GM21528 (cell line): ENCODE measurements around the gene PAX7.
"Not testable (repeated sequence)": the region's sequence is repeated elsewhere in the genome, so short reads cannot be mapped to it uniquely, and the experiment has no call there.

Source experiments
- ATAC-seq: cut with Tn5 transposase; IDR thresholded peaks from one replicate; pipeline ENCODE4 v1.9.1; 2021; ENCODE audit warnings: mild to moderate bottlenecking, moderate library complexity; ENCODE audit not compliant: unreplicated experiment, low FRiP score

PAX7 gene

DNA sequence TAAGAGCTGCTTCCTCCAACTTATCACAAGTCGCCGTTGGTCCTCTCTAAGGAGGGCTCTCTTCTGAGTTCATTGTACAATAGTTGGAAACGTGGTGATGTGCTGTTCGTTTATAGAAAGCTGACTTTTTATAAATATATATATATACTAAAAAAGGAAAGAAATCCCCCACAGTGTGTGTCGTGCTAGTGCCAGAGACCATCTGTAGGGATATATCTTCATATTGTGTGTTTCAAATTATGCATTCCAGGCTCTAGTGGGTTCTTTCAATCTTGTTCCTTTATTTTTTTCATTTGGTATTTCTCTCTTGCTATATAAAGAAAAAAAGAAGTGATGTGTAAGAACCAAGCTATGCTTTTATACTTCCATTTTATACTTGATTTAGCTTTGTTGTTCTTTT, 117.0 kb downstream of the PAX7 start:
- ATAC-seq: no peak

DNA sequence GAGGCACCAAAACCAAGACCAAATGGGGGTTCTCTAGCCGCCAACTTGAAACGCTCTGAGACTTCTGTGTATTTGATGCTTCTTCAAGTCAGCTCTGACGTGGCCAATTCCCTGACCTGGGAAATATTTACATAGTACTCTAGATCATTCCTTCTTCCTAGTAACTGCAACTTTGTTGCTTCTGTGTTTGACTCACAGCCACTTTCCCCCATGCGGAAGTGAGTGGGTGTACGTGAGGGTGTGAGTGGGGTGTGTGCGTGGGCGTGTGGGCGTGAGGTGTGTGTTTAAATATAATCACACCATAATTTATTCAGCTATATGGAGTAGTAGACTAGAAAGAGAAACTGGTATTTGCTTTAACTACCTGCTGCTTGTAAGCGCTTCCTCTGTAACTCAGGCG, 117.8 kb downstream of the PAX7 start:
- ATAC-seq: no peak

DNA sequence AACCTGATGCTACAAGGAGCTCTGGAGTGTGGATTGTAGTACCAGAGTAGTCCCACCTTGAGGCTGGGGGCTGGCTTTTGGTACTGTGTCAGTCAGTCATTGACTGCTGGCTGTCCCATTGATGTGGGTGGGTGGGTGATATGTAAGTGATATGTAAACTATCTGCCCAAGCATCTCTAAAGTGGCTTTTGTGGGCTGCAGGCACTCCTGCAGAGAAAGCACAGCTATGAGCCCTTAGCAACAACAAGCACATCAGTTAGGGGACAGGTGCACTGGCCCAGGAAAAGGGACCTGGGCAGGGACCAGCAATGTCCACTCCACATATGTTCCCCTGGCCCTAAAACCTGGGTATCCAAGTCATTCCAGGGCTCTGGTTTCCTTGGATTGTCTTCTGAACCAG, 118.9 kb downstream of the PAX7 start:
- ATAC-seq: no peak

DNA sequence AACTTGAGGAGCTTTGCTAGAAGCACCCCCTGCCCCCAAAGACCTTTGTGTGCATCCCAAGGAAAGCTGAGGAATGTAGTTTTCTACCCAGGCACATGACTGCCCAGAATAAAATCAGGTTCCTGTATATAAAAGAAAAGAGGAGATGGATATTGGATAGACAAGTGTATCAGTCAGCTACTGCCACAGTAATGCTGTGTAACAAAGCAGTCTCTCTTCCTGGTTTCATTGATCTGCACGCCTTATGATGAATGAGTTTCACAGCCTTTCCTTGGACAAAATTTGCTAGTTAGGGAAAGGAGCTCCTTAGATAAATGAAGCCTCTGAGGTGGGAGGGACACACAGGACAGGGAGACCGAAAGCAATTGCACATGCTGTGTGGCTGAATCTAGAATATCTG, 120.0 kb downstream of the PAX7 start:
- no peak for ATAC-seq

DNA sequence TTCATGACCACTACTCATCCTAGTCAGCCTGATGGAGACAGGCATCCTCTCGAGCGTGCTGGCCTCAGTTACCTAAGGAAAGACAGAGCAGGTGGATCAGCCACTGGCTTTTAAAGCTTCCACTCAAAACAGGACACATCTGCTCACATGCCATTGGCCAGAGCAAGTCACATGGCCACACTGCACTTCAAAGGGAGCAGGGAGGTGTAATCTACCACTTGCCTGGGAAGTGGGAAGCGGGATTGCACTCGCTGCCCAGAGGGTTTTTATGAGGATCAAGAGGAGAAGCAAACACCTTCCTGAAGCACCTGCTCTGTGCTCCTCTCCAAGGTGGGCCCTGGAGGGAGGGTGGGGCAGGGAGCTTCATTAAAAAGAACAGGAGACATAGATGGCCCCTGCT, 120.8 kb downstream of the PAX7 start:
- ATAC-seq: no peak

DNA sequence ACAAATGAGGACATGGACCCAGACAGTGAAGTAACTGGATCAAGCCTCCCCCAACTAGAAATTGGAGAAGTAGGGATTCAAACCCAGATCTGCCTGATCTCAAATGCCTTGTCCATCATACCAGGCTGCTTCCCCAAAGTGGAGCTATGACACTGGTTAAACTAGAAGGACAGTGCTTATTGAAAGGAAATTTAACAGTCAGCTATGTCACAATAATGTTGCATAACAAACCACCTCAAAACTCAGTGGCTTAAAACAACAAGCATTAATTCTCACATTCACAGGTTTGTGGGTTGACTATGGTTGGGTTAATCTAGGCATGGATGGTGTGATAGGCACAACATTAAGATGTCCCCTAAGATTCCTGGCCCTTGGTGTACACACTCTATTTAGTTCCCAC, 121.8 kb downstream of the PAX7 start:
- ATAC-seq: no peak

DNA sequence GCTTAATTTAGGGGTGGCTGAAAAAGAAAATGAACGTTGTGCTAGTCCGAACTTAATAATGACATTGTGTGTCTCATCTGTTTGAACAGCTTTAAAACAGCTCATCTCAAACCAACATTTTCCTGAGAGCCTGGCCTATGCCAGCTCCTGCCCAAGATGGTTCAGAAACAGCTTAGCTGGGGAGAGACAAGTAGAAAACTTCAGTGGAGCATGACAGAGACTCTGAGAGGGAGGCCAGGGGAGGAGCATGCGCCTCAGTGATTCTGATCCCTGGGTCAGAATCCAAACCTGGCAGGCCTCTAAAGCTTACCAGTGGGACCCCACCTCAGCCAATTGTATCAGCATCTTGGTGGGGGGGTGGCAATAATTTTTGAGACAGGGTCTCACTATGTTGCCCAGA, 129.5 kb downstream of the PAX7 start:
- no peak for ATAC-seq

DNA sequence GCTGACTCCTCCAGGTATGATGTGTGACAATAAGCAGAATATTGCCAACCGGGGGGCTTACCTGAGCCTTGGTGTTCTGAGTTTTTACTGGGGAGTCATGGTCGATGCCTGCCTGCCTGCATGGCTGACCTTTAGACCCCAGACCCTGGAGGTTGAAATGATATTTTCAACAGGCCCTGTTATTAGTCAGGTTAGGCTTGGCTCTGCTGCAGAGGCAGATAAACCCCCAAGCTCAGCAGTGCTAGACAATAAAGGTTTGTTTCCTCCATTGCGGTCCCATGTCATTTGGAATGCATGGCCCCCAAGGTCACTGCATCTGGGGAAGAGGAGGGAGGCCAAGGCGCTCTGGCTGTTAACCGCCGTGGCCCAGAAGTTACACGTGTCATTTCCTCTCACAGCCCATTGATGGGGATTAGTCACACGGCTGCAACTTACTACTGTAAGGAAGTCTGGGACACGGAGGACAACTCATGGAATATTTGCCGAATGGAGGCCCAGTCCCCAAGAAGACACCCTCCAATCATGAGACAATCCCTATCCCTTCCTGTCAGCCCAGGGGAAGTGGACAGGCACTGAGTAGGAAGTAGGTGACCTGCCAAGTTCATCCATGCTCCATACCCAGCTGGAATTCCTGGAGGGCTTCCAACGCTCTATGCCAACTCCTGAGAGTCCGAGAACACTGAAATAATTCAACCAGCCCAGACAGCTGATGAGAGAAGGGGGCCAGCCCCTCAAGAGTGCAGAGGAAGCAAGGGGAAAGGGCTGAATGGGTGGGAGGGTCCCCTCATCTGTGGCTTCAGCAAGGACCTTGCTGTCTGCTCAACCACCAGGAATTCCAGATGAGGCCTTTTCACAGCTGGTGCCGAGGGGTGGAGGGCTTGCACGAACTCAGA, 131.5 kb downstream of the PAX7 start:
- ATAC-seq: no peak

DNA sequence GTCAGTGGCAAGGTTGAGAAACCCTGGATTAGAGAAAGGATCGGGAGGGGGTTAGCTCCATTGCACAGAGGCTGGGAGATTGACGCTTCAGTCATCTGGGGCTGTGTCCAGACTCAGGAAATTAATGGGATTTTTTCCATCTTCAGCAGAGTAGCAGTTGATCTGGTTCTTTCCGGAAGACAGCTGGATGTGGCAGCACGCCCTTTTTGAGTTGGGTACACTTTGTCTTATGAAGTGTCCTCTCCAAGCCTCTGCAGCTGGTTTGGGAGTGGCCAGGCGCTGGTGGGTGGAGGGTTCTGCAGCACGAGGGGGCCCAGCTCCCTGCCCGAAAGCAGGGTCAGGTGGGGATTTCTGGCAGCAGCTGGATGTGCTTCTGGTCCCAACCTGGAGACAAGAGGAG, 133.7 kb downstream of the PAX7 start:
- ATAC-seq: no peak

DNA sequence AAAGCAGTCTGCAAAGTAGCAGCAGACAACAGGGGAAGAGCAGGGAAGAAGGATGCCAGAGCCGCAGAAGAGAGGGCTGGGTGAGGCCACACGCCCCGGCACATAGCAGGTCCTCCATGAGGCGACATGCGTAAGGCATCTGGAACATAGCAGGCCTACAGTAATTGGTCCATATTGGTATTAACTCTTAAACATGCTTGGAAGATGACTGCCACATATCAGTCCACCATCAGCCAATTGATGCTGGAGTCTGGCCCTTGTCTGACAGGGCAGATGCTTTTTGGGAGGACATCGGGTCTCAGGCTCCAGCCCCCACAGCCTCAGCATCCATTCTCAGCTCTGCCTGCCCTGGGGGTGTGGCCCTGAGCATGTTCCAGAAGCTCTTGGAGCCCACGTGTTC, 135.1 kb downstream of the PAX7 start:
- no peak for ATAC-seq

DNA sequence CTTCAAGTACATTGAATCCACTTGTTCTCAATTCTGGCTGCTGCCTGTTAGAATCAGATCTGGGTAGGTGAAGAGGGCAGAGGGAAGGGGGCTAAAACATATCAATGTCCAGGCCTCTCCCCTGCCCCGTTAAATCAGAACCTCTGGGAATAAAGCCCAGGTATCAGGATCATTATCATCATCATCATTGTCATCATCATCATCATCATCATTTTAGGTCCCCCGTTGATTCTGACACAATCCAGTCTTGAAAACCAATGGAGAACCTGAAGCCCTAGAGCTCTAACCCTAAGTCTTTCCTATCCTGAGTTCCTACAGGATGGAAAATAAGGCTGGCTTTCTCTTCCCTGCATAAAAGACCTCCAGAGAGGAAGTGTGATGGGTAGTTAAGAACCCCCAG, 135.7 kb downstream of the PAX7 start:
- ATAC-seq: no peak

DNA sequence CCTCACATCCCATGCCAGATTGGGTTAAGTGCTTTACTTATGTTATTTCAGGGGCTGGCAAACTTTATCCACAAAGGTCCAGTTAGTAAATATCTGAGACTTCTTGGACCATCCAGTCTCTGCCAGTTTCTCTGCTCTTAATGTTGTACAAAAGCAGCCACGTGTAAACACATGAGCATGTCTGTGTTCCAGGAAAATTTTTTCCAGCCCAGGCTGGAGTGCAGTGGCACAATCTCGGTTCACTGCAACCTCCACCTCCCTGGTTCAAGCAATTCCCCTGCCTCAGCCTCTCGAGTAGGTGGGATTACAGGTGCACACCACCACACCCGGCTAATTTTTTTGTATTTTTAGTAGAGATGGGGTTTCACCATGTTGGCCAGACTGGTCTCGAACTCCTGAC, 136.9 kb downstream of the PAX7 start:
- ATAC-seq: not testable (repeated sequence)

DNA sequence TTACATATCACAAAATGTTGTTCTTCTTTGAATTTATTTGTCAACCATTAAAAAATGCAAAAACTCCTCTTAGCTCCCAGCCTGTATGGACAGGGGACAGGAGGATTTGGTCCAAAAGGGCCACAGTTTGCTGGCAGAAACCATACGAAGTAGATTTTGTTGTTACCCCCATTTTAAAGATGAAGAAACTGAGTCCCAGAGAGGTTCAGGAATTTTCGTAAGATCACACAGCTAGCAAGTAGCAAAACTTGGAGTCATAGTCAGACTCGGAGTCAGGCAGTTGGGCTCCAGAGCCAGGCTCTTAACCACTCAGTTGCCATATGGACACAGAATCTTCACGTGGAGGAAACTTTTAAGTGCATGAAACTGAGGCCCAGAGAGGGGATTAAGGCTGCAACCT, 137.4 kb downstream of the PAX7 start:
- ATAC-seq: no peak

DNA sequence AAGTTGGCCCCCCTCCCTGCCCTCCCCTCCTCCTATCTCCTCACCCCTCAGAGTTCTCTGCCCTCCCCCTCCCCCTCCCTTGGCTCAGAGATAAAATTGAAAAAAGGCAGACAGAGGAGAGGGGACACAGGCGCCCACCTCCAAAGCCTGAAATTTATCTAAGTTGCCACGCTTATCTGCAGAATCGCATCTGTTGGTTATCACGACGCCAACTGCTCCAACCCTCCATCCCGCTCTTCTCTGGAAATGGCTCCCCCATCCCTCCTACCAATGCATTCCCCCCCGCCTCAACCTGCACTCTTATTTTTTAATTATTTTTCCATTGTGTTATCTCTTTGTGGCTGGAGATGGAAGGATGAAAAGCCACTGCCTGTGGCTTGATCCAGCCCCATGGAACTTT, 138.5 kb downstream of the PAX7 start:
- no peak for ATAC-seq

DNA sequence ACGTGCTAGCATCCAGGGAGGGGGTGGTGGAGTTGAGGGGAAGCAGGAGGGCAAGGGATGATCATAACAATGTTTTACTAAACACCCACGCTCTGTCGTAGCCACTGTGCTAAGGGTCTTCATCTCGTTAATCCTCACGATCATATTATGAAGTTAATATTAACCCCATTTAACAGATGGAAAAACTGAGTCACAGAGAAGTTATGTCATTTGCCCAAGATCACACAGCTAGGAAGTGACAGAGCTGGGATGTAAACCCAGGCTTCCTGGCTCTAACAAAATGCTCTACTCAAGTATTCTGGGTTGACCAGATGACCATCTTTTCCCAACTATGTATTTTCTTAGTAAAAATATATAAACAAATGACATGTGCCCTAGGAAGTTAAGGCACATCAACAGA, 140.2 kb downstream of the PAX7 start:
- no peak for ATAC-seq

DNA sequence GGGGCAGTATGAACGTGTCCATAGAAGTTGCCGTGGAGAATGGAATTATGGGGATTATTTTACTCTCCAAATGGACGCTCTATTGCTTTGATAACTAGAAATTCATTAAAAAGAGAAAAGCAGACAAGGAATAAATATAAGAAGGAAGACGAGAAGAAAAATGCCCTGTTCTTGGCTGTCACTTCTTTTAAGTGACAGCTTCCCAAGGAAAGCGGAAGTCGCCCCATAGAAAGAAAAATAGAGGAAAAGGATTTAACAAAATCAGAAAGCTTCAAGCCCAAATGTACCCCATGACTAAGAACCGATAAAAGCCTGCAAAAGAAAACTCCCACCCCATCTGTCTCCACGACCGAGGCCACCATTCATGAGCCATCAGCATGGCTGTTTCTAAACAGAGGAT, 143.1 kb downstream of the PAX7 start:
- no peak for ATAC-seq

DNA sequence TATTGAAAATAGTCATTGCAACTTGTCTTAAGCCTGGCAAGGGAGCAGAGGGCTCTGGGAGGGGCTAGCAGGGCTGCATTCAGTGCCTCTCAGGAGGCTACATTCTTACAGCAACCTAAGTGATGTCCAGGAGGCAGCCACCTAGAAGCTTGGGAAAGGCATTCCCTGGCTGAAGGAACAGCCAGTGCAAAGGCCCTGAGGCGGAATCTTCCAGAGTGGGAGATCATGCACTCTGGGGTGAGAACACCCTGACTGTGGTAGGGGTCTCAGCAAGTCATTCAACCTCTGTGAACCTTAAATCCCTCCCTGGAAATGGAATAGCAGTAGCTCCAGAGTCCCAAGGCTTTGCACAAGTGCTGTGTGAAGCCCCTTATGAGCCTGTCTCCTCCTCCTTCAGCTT, 144.7 kb downstream of the PAX7 start:
- no peak for ATAC-seq

DNA sequence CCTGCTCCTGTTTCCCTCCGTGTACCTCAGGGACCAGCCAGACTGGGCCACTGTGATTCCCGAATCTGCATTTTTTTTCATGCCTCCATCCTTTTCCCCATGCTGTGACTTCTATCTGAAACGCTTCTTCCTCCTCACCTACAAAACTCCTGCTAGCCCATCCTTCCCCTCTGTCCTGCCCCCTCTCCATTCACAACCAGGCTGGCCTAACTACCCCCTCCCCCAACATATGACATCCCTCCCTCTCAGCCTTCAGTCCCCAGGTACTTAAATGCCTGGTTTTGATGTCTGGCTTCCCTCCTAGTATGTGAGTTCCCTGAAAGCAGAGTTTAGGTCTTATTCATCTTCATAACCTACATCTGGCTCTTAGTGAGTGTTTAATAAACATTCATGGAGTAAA, 146.1 kb downstream of the PAX7 start:
- no peak for ATAC-seq

DNA sequence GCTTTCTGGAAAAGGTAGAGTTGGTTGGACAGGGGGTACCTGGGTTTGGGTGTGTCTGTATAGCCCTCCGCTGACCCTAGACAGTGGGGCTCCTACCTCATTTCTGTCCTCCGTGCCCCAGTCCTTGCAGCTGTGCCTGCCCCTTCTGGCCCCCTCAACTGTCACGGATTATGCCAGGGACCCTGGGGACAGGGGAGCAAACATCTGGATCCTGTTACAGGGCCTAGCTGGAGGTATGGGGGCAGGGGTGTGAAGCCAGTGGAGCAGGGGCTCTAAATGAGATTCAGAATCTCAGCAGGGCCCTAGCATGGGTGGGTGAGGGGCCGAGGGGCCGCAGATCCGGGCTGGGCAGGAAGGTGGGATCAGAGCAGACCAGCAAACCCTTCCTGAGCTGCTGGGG, 147.8 kb downstream of the PAX7 start:
- ATAC-seq: no peak

DNA sequence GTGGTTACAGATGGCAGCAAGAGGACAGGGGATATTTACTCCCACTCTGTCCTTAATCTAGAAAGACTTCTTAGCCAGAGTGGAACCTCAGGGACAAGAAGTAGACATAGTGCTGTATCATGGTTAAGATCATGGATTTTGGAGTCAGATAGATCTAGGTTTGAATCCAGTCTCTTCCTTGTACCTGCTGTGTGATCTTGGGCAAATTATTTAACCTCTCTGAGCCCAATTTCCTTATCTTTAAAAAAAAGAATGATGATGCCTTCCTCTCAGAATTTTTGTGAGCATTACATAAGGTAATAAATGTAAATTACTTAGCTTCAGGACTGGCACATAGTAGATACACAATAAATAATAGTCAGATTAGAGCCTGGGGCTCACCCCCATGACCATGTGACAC, 150.4 kb downstream of the PAX7 start:
- ATAC-seq: no peak

DNA sequence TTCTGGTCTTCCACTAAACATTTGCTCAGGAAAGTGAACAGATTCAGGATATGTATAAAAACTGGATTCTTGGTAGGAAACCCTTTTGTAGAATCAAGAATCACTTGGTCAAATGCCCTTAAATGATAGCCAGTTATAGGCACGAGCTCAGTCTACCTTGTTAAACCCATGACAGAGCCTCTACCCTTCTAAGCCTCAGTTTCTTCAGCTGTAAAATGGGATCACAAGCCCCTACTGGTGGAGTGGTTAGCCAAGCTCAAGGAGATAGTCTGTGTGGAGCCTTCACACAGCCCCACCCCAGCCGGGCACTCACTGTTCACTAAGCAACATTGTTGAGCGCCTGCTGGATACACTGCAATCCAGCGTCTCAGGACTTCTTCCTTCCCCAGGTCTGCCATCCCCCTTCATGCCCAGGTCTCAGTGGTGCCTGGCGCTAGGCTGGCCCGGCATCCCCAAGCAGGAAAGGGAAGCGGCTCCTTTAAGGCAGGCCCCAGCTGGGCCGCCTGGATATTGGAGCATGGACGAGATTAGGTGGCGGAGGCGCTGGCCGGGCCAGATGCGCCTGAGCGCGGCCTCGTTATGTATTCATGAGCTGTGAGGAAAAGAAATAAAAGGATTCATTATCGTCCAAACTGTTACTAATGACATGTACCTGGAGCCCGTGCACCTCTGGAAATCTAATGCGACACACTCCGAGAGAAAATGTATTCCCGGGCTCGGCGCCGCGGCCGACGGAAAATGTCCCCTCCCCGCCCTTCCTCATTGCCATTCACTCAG, 153.2 kb downstream of the PAX7 start:
- ATAC-seq: no peak

DNA sequence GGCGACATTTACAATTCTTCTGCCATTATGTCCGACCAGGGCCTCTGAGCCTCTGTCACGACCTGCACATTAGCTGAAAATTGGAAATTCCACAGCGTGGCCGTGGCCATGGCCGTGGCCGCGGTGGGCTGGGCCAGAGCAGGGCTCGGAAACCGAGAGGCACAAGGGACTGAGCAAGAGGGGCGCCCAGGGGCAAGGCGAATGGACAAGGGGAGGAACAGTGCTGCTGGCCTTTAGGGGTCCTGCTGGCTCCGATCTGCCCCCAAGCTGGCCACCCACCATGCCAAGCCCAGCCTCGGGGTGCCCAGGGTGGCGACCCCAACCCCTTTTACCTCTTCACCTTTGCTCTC, 153.8 kb downstream of the PAX7 start:
- ATAC-seq: no peak
